ENCODE results near the gene CRYBG1.
"Not testable (repeated sequence)": the region's sequence is repeated elsewhere in the genome, so short reads cannot be mapped to it uniquely, and the experiment has no call there.

Gene CRYBG1

GRCh38 chr6:106528521-106528920 lies 168.0 kb downstream of the CRYBG1 start:
- no peak for DNase-seq

- no peak for DNase-seq
Measured at GRCh38 chr6:106529438-106529837, 168.9 kb downstream of the CRYBG1 start.

- no peak for DNase-seq
Measured at GRCh38 chr6:106530026-106530425, 169.5 kb downstream of the CRYBG1 start.

GRCh38 chr6:106530502-106530901 lies 170.0 kb downstream of the CRYBG1 start:
- no peak for DNase-seq

GRCh38 chr6:106533054-106533453 lies 172.5 kb downstream of the CRYBG1 start:
- DNase-seq = no peak

- no peak for DNase-seq
Measured at GRCh38 chr6:106534004-106534403, 173.5 kb downstream of the CRYBG1 start.

- DNase-seq = no peak
Measured at GRCh38 chr6:106534564-106534982, 174.1 kb downstream of the CRYBG1 start.

- no peak for DNase-seq
Measured at GRCh38 chr6:106535012-106535411, 174.5 kb downstream of the CRYBG1 start.

- no peak for DNase-seq
Measured at GRCh38 chr6:106536357-106536756, 175.8 kb downstream of the CRYBG1 start.

GRCh38 chr6:106536851-106537250 lies 176.3 kb downstream of the CRYBG1 start:
- DNase-seq = no peak

- no peak for DNase-seq
Measured at GRCh38 chr6:106537662-106538061, 177.1 kb downstream of the CRYBG1 start.

- DNase-seq = no peak
Measured at GRCh38 chr6:106538145-106538544, 177.6 kb downstream of the CRYBG1 start.

- DNase-seq = no peak
Measured at GRCh38 chr6:106539936-106540335, 179.4 kb downstream of the CRYBG1 start.

GRCh38 chr6:106540432-106540831 lies 179.9 kb downstream of the CRYBG1 start:
- DNase-seq = no peak

GRCh38 chr6:106540907-106541306 lies 180.4 kb downstream of the CRYBG1 start:
- no peak for DNase-seq

GRCh38 chr6:106546261-106546690 lies 185.8 kb downstream of the CRYBG1 start:
- DNase-seq = no peak

GRCh38 chr6:106546691-106547414 lies 186.3 kb downstream of the CRYBG1 start:
- DNase-seq = no peak

- DNase-seq = no peak
Measured at GRCh38 chr6:106547601-106548453, 187.3 kb downstream of the CRYBG1 start.

- not testable (repeated sequence) for DNase-seq
Measured at GRCh38 chr6:106548926-106549455, 188.5 kb downstream of the CRYBG1 start.

GRCh38 chr6:106549521-106549920 lies 189.0 kb downstream of the CRYBG1 start:
- DNase-seq = no peak

- no peak for DNase-seq
Measured at GRCh38 chr6:106551155-106551554, 190.6 kb downstream of the CRYBG1 start.

- no peak for DNase-seq
Measured at GRCh38 chr6:106553440-106553839, 192.9 kb downstream of the CRYBG1 start.

GRCh38 chr6:106555767-106556166 lies 195.2 kb downstream of the CRYBG1 start:
- DNase-seq = no peak

Measured in hippocampal formation (tissue), 2 donors.